ENCODE data around the gene SGPL1. TPM values are rescaled to one million over a fixed set of nuclear protein-coding genes. Genes with fewer than 3 reads are reported as not detected.

SGPL1 gene
- total and polyA plus RNA-seq, 2 experiments from 2014 or later, result 12.0 to 42.7 TPM

GRCh38 chr10:70843776-70844489, 28.2 kb downstream of the SGPL1 start (continued):
- TF ChIP-seq EZH2 (IDR thresholded peaks at IDR 0.05; ENCODE audit: low read depth, unreplicated experiment), result no peak
- TF ChIP-seq STAT1 (IDR thresholded peaks at IDR 0.05; ENCODE audit: unreplicated experiment), result no peak
- TF ChIP-seq ZNF331 (CRISPR knock-in tag; IDR thresholded peaks at IDR 0.05; ENCODE audit: low read depth), result no peak

- no peak overlapping the region for H3K27ac ChIP-seq (ENCODE audit: low read depth)
- H3K27me3 Mint-ChIP-seq (ENCODE audit: insufficient read depth, low read depth, poor library complexity), result peaks cover 1% of the 10 kb centered on the region
- no peak overlapping the region for H3K4me3 ChIP-seq
- H3K79me2 ChIP-seq (replicated peaks; ENCODE audit: insufficient read depth), result peaks cover 39% of the 10 kb centered on the region
- H3K4me2 ChIP-seq, result no peak overlapping the region
- ATAC-seq (no peak), DNase-seq (ENCODE audit: low spot score) (no peak)
- H3K27ac Mint-ChIP-seq, result no peak overlapping the region
- H3F3A ChIP-seq (replicated peaks; ENCODE audit: low read depth), result no peaks in the 10 kb centered on the region
- peaks cover 6% of the 10 kb centered on the region; the same call in 1 of the 2 replicates for H4K20me1 ChIP-seq (replicated peaks; ENCODE audit: insufficient read depth)
- H3K4me1 ChIP-seq (ENCODE audit: insufficient read depth), result no peaks in the 10 kb centered on the region
- peaks cover 38% of the 10 kb centered on the region for H3K36me3 Mint-ChIP-seq (ENCODE audit: low read depth)
- H3K36me3 ChIP-seq (ENCODE audit: insufficient read depth), result no peaks in the 10 kb centered on the region
- H3K9me3 Mint-ChIP-seq, result no peaks in the 10 kb centered on the region; the same call in 2 of the 3 replicates
- H3K4me1 Mint-ChIP-seq, result no peaks in the 10 kb centered on the region
- H3K9me2 ChIP-seq (ENCODE audit: insufficient read depth), result no peaks in the 10 kb centered on the region
- H3K4me3 Mint-ChIP-seq, result no peak overlapping the region
- no peaks in the 10 kb centered on the region for H3K27me3 ChIP-seq (ENCODE audit: insufficient read depth)
- H2AFZ ChIP-seq, result no peak overlapping the region
- TF ChIP-seq ZNF114 (CRISPR knock-in tag; IDR thresholded peaks at IDR 0.05) (no peak), JUNB (IDR thresholded peaks at IDR 0.05; ENCODE audit: unreplicated experiment) (no peak), EZH2phosphoT487 (IDR thresholded peaks at IDR 0.05; ENCODE audit: unreplicated experiment) (no peak), ETS1 (IDR thresholded peaks at IDR 0.05) (no peak), POLR2AphosphoS5 (IDR thresholded peaks at IDR 0.05; ENCODE audit: low read depth) (no peak), STAT1 (IDR thresholded peaks at IDR 0.05; ENCODE audit: unreplicated experiment) (no peak), EZH2 (IDR thresholded peaks at IDR 0.05; ENCODE audit: low read depth, unreplicated experiment) (no peak), ZNF462 (CRISPR knock-in tag; IDR thresholded peaks at IDR 0.05) (no peak), NANOG (IDR thresholded peaks at IDR 0.05; ENCODE audit: borderline replicate concordance) (no peak), ZNF331 (CRISPR knock-in tag; IDR thresholded peaks at IDR 0.05; ENCODE audit: low read depth) (no peak), CTCF (conservative IDR thresholded peaks at IDR 0.05; ENCODE audit: low read depth in 2 of 2) (no peak), REST (IDR thresholded peaks at IDR 0.05; ENCODE audit: unreplicated experiment) (no peak)
Observed at GRCh38 chr10:70845256-70845655, 29.5 kb downstream of the SGPL1 start.

Measured in GM23338 (cell line).